Ovary (tissue), 3 donors: ENCODE results near the gene NANS.

Experiments used
- EP300 ChIP-seq: sonication (generic); formaldehyde crosslinking; IDR thresholded peaks from one replicate; pipeline ENCODE4 v1.6.1; 2017; ENCODE audit warnings: antibody characterized with exemption
- POLR2A ChIP-seq: fragments of 450-650 bp; IDR thresholded peaks from one replicate; pipeline ENCODE4 v1.6.1; 2017; ENCODE audit warnings: antibody characterized with exemption, mild to moderate bottlenecking, moderate library complexity
- TF ChIP-seq, protein P1 (sequence below), 3 donors: fragments of 450-650 bp in 2 of 3; fragments of 200-600 bp in 1 of 3; IDR thresholded peaks; one replicate each; pipeline versions ENCODE4 v1.5.1 to v1.8.0; 2016 to 2022; ENCODE audit warnings: antibody characterized with exemption in 3 of 3, mild to moderate bottlenecking in 1 of 3
- donor health status: DM: no; HTN: no; CAD: no.

DNA sequence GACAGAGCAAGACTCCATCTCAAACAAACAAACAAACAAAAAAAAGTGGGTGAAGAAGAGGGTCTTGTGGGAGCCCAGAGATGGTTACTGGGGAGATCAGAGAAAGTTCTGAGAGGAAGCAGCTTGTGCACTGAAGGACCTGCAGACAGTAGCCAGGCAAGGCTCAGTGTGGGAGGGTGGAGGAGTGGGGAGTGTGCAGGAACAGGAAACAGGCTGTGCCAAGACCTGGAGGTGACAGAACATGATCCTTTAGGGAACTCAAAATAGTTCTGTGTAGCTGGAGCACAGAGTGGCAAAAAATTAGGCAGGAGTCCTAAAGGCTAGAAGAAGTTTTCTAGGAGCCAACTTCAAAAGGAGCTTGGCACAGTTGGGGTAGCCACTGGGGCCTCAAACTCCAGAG lies 19.2 kb upstream of the NANS start:
- TF ChIP-seq, protein P1, sequence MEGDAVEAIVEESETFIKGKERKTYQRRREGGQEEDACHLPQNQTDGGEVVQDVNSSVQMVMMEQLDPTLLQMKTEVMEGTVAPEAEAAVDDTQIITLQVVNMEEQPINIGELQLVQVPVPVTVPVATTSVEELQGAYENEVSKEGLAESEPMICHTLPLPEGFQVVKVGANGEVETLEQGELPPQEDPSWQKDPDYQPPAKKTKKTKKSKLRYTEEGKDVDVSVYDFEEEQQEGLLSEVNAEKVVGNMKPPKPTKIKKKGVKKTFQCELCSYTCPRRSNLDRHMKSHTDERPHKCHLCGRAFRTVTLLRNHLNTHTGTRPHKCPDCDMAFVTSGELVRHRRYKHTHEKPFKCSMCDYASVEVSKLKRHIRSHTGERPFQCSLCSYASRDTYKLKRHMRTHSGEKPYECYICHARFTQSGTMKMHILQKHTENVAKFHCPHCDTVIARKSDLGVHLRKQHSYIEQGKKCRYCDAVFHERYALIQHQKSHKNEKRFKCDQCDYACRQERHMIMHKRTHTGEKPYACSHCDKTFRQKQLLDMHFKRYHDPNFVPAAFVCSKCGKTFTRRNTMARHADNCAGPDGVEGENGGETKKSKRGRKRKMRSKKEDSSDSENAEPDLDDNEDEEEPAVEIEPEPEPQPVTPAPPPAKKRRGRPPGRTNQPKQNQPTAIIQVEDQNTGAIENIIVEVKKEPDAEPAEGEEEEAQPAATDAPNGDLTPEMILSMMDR (IDR thresholded peaks at IDR 0.05) = no peak
- no peak for TF ChIP-seq POLR2A
- no peak for TF ChIP-seq EP300
